Erythroblast (primary cell): ENCODE results near the gene SH3GL1.

ENCODE experiments used
- GATA1 ChIP-seq: IDR thresholded peaks from 2 replicates; pipeline ENCODE4 v1.6.1; 2011; ENCODE audit warnings: low read depth, mild to moderate bottlenecking, control low read depth, low read length, moderate library complexity
- POLR2A ChIP-seq: IDR thresholded peaks from 2 replicates; pipeline ENCODE4 v1.6.1; 2011; ENCODE audit warnings: mild to moderate bottlenecking, low read length

GRCh38 chr19:4371247-4372164, 28.8 kb downstream of the SH3GL1 start:
- TF ChIP-seq POLR2A: no peak
- TF ChIP-seq GATA1: no peak
